ENCODE results near the gene COL12A1.
A peak's percentile ranks its signal among the peaks of the same experiment; 100 is the strongest.

The COL12A1 gene

DNA sequence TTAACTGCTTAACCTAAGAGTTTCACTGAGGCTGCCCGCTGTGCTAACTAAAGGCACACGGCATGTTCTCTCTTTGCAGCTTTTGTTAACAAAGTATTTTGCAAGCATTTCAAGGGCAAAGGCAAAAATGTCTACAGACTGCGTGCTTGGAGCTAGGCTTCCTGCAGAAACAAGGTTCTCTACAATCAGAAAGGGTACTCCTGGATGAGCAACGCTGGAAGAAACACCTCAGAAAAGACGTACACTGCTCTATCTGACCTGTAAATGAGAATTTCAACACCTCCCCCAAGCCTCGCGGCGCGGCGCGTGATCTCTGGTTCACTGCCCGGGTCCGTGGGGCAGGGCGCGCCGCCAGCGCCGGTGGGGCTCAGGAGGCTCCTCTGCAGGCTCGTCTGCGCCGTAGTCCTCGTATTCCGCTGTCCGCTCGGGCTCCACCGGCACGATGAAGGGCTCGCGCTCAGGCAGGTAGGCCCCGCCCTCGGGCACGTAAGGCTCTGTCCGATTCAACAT is 120.9 kb downstream of the COL12A1 start:
- Histone ChIP-seq H3K27ac (no peak overlapping the region), H3K4me3 (peak overlapping the region in 1 of 7 experiments; percentile 29)

DNA sequence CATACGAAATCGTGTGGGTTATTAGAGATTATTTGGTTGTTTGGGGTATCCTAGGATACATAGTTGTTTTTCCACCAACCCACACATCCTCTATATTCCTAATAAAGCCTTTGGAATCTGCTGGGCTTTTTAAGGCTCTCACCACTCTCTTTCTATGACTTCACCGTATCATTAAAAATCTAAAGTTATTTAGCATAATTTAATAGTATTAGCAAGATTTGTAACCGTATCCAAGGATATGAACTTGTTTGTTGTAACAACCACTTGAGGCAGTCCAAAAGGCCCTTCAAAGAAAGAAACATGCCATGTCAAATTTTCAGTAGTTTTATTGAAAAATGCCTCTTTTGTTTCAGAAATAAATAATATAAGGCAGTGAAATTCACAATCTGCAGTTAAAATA is 121.8 kb downstream of the COL12A1 start:
- no peak overlapping the region for H3K27ac ChIP-seq
- no peak overlapping the region for H3K4me3 ChIP-seq

DNA sequence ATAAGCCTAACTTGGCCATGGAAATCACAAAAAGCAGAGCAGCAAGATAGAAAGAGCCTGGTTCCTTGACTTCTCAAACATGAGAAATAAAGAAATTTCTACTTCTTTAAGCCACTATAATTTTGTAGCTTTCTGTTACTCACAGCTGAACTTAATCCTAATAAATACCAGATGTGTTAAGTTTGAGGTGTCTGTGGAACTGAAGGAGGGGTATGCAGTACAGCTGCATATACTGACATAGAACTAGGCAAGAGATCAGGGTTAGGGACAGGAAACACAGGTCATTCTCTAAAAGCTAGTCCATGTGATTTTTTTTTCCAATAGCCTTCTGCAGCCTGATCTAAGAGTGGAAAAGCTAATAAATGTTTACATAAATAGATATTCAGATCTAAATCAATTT is 123.9 kb downstream of the COL12A1 start:
- H3K4me3 ChIP-seq = no peak overlapping the region
- H3K27ac ChIP-seq = no peak overlapping the region

DNA sequence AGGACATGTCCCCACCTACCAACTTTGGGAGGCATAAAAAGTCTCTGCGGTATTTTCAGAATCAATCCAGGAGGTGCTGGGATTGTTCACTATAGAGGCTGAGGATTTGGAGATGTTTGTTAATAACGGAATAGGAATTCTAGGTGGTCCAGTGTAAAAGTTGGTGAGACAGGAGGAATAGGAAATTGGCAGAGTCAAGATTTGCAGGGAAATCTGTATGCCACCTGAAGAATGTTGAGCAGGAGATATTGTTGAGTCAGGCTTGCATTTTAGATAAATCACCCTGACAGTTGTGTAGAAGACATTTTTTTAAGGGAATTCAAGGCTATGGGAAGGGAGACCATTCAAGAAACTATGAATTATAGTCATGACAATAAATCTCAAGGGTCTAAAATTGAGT is 124.8 kb downstream of the COL12A1 start:
- no peak overlapping the region for H3K27ac ChIP-seq
- no peak overlapping the region for H3K4me3 ChIP-seq

DNA sequence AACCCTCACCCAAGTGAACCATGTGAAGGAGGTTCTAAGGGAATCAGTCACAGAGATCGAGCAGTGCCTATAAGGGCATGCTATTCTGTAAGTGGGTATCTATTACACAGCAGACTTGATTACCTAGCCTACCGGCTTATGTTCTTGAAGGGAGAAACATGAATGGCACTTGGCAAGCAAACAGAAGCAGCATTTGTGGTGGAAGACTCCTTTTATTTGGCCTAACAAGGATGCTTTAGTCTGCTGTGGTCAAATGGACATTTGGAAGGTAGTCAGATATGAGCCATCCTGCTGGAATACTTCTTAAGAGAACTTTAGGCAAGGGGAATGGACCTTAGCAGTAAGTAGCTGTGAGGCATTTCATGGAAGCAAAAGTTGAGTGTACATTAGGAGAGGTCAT is 126.3 kb downstream of the COL12A1 start:
- H3K27ac ChIP-seq = no peak overlapping the region

DNA sequence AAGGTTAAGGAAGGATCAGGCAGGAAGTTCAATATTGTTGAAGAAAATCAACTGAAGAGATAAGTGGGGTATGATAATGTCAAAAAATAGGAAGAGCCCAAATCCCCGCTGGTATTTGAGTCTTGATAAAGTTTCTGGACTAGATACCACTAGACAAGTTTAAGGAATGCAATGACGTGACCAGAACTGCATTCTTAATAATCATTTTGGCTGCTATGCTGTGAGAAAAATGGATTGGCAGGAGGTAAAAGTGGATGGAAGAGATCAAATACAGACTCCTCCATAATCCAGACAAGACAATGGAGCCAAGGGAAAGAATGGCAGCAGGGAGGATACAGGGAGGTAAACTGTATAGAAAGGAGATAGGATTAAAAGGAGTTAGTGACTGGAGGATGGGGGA is 128.2 kb downstream of the COL12A1 start:
- no peak overlapping the region for H3K4me3 ChIP-seq
- H3K27ac ChIP-seq = no peak overlapping the region

More for the DNA sequence above, 126.3 kb downstream of the COL12A1 start:
- no peak overlapping the region for H3K4me3 ChIP-seq

DNA sequence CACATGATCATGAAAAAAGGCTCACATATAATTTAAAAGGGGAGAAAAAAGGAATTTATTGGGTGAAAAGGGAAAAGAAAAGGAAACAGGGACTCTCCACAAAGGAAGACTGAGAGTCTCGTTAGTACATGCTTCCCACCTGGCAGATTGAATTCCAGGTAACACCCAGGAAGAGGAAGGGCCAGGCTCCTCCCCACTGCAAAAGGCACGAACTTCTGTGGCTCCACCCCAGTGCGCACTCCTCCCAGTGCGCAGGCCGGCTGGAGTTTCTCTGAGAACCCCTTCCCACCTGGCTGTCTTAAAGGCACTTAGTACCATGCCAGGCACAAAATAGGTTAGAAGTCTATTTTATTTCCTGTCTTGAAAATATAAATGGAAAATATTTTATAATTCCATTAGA is 129.8 kb downstream of the COL12A1 start:
- no peak overlapping the region for H3K27ac ChIP-seq
- H3K4me3 ChIP-seq = peak overlapping the region in 3 of 7 experiments; percentile 16 to 21 (median 21)

DNA sequence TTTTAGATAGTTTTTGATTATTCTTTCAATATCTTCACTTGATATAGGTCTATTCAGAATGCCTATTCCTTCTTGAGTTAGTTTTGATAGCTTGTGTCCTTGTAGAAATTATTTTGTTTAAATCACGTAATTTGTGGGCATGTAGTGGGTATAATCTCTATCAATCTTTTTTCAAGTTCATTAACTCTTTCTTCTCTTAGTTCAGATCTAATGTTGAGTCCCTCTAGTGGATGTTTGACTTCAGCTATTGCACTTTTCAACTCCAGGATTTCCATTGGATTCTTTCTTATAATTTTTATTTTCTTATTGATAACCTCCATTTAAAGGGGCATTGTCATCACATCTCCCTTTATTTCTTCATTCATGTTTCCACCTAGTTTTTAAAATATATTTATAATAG is 135.6 kb downstream of the COL12A1 start:
- Histone ChIP-seq H3K27ac (no peak overlapping the region), H3K4me3 (no peak overlapping the region)

DNA sequence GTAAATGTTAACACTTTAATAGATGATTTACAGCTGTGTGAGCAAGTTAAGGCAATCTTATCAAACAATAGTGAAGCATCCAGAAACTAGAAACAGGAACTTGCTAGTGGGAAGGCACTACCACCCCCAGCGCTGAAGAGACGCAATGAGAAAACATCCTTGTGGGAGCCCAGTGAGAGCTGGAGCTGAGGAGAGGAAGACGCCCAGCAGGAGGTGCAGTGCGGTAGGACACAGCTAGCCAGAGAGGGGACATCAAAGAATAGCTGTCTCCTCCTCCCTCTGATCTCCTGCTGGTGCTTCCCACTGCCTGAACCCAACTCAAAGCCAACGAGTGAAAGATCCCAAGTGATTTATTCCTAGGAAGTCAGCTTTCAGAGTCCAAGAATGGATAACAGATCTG is 140.3 kb downstream of the COL12A1 start:
- H3K4me3 ChIP-seq = no peak overlapping the region

DNA sequence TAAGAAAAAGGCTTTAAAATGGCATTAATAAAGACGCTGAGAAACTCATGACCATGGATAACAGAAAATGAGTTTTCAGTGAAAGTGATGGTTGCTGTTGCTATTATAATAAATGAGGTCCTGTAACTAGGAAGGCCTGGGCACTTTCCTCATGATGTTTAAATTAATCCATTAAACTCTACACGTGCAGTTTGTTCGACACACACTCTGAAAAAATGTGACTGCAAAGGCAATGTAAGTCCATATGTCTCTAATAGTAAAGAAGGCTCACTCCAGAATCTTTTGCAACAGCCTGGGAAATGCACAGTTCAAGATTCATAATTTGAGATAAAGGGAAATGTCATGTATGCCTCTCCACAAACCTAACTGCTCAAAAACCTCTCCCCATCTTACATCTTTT is 153.4 kb downstream of the COL12A1 start:
- Histone ChIP-seq H3K4me3 (no peak overlapping the region), H3K27ac (no peak overlapping the region)

More for the DNA sequence above, 140.3 kb downstream of the COL12A1 start:
- no peak overlapping the region for H3K27ac ChIP-seq

DNA sequence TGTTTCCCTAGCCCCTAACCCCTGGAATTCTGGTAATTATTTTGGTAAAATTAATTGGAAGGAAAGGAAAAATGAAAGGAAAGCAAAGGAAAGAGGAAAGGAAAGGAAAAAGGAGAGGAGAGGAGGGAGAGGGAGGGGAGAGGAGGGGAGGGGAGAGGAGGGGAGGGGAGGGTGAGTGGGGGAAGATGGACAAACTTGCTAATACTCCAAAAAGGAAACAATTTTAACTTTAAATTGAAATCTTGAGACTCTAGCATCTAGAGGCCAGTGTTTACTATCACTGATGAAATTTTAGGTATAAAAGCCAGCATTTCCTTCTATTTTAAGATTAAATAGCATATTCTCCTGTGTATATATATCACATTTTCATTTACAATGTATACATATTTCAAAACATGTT is 156.5 kb downstream of the COL12A1 start:
- Histone ChIP-seq H3K27ac (no peak overlapping the region), H3K4me3 (no peak overlapping the region)

DNA sequence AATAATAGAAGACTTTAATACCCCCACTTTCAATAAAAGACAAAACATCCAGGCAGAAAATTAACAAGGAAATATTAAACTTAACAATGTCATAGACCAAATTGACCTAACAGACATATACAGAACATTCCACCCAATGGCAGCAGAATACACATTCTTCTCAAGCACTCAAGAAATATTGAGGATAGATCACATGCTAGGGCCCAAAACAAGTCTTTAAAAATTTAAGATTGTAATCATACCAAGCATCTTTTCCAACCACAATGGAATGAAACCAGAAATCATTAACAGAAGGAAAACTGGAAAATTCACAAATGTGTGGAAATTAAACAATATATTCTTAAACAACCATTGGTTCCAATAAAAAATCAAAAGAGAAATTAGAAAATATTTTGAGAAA is 161.0 kb downstream of the COL12A1 start:
- H3K4me3 ChIP-seq = no peak overlapping the region
- H3K27ac ChIP-seq = no peak overlapping the region

DNA sequence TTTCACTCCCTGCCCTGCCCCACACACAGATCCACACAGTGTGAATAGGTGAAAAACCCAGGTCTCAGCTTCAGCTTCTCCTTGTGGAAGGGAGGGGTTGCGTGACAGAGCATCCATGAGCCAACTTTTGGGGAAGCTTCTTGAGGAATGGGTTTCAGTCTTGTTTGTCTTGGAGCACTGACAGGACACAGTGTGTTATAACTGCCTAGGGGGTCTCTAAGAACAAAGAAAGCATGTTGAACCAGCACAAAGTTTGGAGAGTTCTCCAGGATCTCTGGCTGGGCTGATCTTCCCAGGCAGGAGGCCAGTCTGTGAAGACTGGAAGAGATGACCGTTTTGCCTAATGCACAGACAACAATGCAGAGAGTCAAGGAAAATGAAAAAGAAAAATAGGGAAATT is 164.5 kb downstream of the COL12A1 start:
- Histone ChIP-seq H3K4me3 (no peak overlapping the region), H3K27ac (no peak overlapping the region)

Measured in skin epidermis (tissue), 12 donors.